Suppressor macrophage treated with lipopolysaccharide for 4 hours (primary cell): ENCODE data around the gene PRUNE2.
A peak's percentile ranks its signal among the peaks of the same experiment; 100 is the strongest.
"Not testable (repeated sequence)": the region's sequence is repeated elsewhere in the genome, so short reads cannot be mapped to it uniquely, and the experiment has no call there.

Source experiments
- DNase-seq: peaks from one replicate; pipeline ENCODE4 v3.0.0-alpha.2; 2020

PRUNE2 gene

GRCh38 chr9:76593961-76594735 lies 311.8 kb downstream of the PRUNE2 start:
- DNase-seq, result not testable (repeated sequence)

- DNase-seq, result no peak
These were observed 313.0 kb downstream of the PRUNE2 start for GRCh38 chr9:76592974-76593347.

GRCh38 chr9:76592091-76592973 lies 313.6 kb downstream of the PRUNE2 start:
- no peak for DNase-seq

GRCh38 chr9:76591256-76591950 lies 314.5 kb downstream of the PRUNE2 start:
- DNase-seq, result peak; percentile 43

- peak; percentile 41 for DNase-seq
These were observed 317.6 kb downstream of the PRUNE2 start for GRCh38 chr9:76588316-76588715.

- DNase-seq, result no peak
These were observed 319.3 kb downstream of the PRUNE2 start for GRCh38 chr9:76586390-76587314.

GRCh38 chr9:76585487-76586389 lies 320.2 kb downstream of the PRUNE2 start:
- peak; percentile 86 for DNase-seq

GRCh38 chr9:76583256-76583655 lies 322.7 kb downstream of the PRUNE2 start:
- DNase-seq, result no peak

- DNase-seq, result no peak
These were observed 324.2 kb downstream of the PRUNE2 start for GRCh38 chr9:76581731-76582130.

GRCh38 chr9:76580820-76581219 lies 325.1 kb downstream of the PRUNE2 start:
- DNase-seq, result no peak

GRCh38 chr9:76580188-76580587 lies 325.7 kb downstream of the PRUNE2 start:
- peak; percentile 37 for DNase-seq

- DNase-seq, result peak; percentile 92
These were observed 329.6 kb downstream of the PRUNE2 start for GRCh38 chr9:76576344-76576743.

GRCh38 chr9:76575761-76576160 lies 330.2 kb downstream of the PRUNE2 start:
- no peak for DNase-seq

- DNase-seq, result peak; percentile 55
These were observed 331.8 kb downstream of the PRUNE2 start for GRCh38 chr9:76573905-76574760.

GRCh38 chr9:76573408-76573807 lies 332.5 kb downstream of the PRUNE2 start:
- no peak for DNase-seq

- no peak for DNase-seq
These were observed 333.8 kb downstream of the PRUNE2 start for GRCh38 chr9:76572151-76572550.

GRCh38 chr9:76571743-76572146 lies 334.2 kb downstream of the PRUNE2 start:
- DNase-seq, result no peak

GRCh38 chr9:76571288-76571687 lies 334.6 kb downstream of the PRUNE2 start:
- peak; percentile 74 for DNase-seq

GRCh38 chr9:76570826-76571225 lies 335.1 kb downstream of the PRUNE2 start:
- DNase-seq, result no peak

GRCh38 chr9:76567086-76567485 lies 338.8 kb downstream of the PRUNE2 start:
- DNase-seq, result no peak
